Vagina (tissue), 2 donors: Measurements from ENCODE around the gene DMRTC2.

Source experiments
- CTCF ChIP-seq, 3 experiments: fragments of 450-650 bp in 2 of 3; fragments of 200-600 bp in 1 of 3; sonication (generic) in 1 of 3; IDR thresholded peaks; one replicate each; pipeline ENCODE4 v1.5.1; 2017 to 2019; ENCODE audit warnings: antibody characterized with exemption in 3 of 3, mild to moderate bottlenecking in 2 of 3, moderate library complexity in 2 of 3
- POLR2A ChIP-seq, 2 donors: fragments of 450-650 bp; IDR thresholded peaks; one replicate each; pipeline ENCODE4 v1.6.1; 2017; ENCODE audit warnings: antibody characterized with exemption in 2 of 2, mild to moderate bottlenecking in 2 of 2, moderate library complexity in 2 of 2
- POLR2AphosphoS5 ChIP-seq, 2 donors: sonication (generic); formaldehyde crosslinking; IDR thresholded peaks; one replicate each; pipeline ENCODE4 v1.9.0; 2017; ENCODE audit warnings: antibody characterized with exemption in 2 of 2, mild to moderate bottlenecking in 2 of 2, low read depth in 1 of 2; ENCODE audit not compliant: insufficient read depth in 1 of 2

DNA sequence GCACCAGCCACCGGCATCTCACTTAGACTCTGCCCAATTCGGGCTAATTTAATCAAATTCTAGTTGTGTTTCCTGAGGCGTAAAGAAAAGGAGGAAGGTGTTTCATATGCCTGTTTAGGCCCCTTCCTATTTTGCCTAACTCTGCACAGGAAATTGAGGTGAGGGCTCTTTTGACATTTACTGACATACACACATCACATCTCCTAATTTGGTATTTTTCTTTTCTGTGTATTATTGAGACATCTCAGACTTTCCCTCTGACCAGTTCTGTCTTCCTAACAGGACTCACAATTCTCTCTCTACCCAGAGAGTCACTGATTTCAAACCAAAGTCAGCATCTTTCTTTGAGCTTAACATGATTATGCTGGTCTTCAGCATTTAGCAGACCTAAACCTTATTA, 40.5 kb upstream of the DMRTC2 start:
- no peak for TF ChIP-seq CTCF (IDR thresholded peaks at IDR 0.05)
- TF ChIP-seq POLR2AphosphoS5 (IDR thresholded peaks at IDR 0.05; ENCODE audit: insufficient read depth in 1 of 2, low read depth in 1 of 2), result no peak
- no peak for TF ChIP-seq POLR2A (IDR thresholded peaks at IDR 0.05)
